CD1c-positive myeloid dendritic cell (primary cell): ENCODE measurements around the gene EVA1A.

Source experiments
- DNase-seq: peaks from one replicate; pipeline ENCODE4 v3.0.0-alpha.2; 2016; ENCODE audit errors: extremely low spot score

EVA1A gene

GRCh38 chr2:75589391-75590105, 28.8 kb upstream of the EVA1A start:
- DNase-seq: no peak

GRCh38 chr2:75587954-75588587, 27.3 kb upstream of the EVA1A start:
- DNase-seq: no peak

- no peak for DNase-seq
Measured at GRCh38 chr2:75586971-75587370, 26.2 kb upstream of the EVA1A start.

- DNase-seq: no peak
Measured at GRCh38 chr2:75582840-75583239, 22.1 kb upstream of the EVA1A start.

DNA sequence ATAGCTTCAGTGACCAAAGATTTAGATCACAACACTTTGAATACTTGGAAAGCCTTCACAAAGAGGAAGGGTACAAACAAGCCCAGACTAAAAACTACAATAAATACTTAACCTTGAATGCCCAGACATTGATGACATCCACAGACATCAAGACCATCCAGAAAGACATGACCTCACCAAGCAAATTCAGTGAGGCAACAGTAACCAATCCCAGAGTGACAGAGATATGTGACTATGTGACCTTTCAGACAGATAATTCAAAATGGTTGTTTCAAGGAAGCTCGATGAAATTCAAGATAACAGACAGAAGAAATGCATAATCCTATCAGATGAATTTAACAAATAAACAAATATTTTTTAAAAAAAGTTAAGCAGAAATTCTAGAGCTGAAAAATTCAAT, 19.9 kb upstream of the EVA1A start:
- no peak for DNase-seq

DNA sequence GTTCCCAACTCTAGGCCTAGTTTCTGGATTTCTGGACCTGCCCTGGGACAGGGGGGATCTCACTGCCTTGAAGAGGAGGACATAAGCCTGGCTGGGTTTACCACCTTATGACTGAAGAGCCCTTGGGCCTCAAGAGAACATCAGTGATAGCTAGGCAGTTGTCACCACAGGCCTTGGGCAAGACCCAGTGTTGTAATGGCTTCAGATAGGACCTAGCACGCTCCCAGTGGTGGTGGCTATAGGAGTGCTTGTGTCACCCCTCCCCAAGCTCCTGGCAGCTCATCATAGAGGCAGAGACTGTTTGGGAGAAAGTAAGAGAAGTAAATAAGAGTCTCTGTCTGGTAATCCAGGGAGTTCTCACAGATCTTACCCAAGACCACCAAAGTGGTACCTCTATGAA, 19.4 kb upstream of the EVA1A start:
- no peak for DNase-seq

DNA sequence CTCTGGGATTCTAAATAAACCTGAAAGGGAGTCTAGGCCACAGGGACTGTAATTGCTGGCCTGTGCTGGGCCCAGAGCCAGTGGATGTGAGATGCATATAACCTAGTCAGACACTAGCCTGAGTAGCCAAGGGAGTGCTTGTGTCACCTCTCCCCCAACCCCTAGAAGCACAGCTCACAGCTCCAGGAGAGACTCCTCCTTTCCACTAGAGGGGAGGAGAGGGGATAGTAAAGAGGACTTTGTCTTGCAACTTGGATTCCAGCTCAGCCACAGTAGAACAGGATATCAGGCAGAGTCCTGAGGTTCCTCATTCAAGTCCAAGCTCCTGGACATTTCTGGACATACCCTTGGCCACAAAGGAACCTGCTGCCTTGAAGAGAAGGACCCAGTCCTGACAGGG, 18.4 kb upstream of the EVA1A start:
- DNase-seq: no peak

- DNase-seq: no peak
Measured at GRCh38 chr2:75577280-75577679, 16.5 kb upstream of the EVA1A start.

DNA sequence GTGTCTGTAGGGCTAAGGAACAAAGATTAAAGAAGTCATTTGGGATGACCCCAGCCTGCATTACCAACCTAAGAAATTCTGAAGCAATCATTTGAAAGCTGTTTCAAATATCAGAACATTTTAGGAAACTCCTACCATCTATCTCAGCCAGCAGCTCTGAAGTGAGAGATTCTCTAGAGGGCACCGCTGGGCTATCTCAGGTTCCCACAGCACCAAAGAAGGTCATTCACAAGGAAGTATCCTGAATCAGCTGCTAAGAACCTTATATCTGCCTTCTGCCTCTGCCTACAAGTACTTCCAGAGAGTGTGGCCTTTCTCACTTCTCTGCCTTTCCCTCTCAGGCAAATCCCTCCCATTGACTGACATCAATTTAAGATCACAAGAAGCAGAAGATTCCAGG, 13.4 kb upstream of the EVA1A start:
- DNase-seq: no peak

GRCh38 chr2:75573145-75573878, 12.6 kb upstream of the EVA1A start:
- no peak for DNase-seq

DNA sequence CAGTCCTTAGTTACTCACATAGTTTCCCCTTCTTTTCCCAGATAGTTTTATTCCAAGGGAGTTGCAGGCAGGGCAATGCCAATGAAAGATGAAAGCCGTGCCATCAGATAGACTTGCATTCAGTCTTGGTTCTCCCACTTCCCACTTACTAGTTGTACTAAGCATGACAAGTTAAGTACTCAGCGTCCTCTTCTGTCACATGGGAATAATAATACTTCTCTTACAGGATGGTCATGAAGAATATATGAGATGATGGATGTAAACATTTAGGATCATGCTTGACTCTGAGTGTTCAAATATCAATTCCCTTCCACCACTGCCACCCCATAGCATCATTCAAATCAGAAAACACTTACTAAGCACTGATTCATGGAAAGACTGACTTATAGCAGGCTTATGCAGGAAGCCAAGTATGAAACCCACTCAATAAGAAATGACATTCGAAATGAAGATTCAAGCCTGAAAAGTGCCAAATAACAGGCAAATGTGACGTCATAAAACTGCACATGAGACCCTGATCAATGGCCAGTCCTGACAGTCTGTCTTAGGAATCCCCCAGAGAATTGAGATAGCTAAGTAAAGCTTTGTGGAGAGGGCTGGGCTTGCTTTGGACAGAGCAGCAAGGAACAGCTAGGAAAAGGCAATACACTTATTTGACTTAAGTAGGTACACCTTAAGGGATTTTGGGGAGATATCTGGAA, 11.1 kb upstream of the EVA1A start:
- no peak for DNase-seq

DNA sequence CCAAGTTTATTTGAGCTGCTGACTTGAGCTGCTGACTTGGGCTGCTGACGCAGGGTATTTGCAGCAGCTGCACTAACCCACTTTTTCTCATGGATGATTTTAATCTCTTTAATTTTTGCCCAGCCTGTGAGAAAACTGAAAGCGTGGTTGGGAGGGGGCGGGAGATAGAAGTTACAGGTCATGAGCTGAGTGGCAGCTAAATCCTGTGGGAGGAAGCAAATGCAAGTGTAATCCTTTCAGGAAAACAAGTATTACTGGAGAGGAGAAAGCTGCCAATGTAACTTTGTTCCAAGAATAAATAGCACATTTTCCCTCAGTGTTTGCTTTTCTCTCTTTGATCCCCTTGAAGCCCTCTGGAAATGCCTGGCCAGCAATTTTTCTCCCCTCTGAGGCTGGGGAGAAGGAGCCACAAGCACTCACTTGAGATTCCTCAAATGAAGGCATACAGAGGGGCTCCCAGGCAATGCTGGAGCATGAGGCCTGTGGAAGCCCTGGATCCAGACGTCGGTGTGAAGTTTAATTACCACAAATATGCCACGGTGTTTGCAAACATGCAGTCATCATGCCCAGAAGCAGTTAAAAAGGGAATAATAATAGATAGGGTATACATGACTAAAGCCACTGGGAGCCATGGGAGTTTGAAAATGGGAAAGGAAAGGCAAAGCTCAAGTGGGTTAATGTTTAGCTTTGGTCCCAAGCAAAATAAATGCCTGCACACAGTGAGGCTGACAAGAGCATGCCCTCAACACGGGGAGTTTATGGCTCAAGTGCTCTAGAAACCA, 10.4 kb upstream of the EVA1A start:
- DNase-seq: no peak

- no peak for DNase-seq
Measured at GRCh38 chr2:75570024-75570947, 9.5 kb upstream of the EVA1A start.

DNA sequence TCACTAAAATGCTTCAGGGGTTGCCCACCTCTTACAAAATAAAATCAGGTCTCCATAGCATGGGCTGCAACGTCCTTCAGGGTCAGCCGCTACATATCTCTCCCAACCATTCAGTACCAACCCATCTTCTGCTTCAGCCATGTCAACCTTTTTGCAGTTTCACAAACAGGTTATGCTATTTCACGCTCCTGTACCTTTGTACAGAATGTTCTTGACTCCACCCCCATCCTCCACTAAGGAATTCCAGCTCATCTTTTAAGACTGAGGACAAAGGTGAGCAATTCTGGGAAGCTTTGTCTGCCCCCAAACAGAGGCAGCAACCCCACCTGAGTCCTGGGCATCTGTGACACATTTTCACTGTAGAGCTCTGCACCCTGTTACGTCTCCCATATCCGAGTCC, 8.8 kb upstream of the EVA1A start:
- no peak for DNase-seq

GRCh38 chr2:75568174-75568573, 7.4 kb upstream of the EVA1A start:
- no peak for DNase-seq

GRCh38 chr2:75565472-75566462, 5.0 kb upstream of the EVA1A start:
- DNase-seq: no peak

DNA sequence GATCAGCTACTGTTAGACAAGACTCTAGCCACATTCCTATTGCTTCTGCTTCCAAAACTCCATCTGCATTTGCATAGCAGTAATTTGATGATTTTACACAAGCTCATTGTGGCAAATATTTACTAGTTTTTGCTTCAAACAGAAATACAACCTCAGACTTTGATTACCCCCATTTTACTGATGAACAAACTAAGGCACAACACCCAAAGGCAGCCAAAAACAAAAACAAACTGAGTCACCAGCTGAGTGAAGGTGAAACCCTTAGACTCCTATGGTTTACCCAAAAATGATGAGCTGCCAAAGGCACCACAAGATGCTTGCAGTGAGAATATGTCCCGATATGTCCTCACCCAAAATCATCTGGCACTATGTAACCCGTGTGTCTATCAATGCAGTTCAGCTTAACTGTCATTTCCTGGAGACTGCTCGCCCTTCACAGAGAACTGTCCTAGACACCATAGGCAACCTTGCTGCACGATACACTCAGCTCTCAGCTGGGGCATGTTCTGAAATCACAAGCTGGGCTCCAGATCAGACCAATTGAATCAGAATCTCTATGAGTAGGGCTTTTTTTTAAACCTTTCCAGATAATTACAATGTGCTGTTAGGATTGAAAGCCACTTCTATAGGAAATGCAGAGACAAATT, 4.1 kb upstream of the EVA1A start:
- no peak for DNase-seq

DNA sequence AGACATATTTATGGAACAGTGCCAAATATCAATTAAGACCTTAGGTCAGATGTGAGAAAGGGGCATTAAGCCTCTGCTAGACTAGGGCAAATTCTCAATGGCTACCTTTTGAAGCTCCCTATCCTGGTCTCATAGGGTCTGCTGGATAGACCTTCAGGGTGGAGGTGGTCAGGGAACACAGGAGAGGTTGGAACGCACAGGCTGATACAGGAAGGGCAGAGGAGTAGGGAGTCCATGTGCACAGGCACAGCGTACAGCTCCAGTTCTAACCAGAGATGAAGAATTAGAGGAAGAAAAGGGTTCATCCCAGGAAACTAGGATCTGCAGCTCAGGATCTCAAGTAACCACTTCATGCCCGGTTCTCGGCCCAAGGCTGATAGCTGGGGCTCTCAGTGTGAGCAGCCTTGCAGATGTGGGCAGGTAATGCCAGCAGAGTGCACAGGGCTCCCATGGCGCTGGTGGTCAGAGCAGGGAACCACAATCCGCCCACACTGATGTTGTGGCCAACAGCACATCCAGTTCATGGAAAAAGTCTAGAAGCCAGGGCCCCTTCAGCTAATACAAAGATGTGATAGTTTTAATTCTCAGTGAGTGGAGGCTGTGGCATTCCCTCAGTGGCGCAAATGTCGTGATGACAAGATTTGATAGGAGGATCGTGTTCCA, 3.4 kb upstream of the EVA1A start:
- DNase-seq: no peak
